Gastrocnemius medialis (tissue), 4 donors: ENCODE measurements around the gene SASS6.

Experiments
- CTCF ChIP-seq, 5 experiments: fragments of 450-650 bp in 3 of 5; fragments of 200-600 bp in 2 of 5; sonication (generic) in 2 of 5; IDR thresholded peaks in 4 of 5; conservative IDR thresholded peaks in 1 of 5; 1 replicate in 4 of 5; 2 replicates in 1 of 5; pipeline ENCODE4 v1.5.1; 2016 to 2019; ENCODE audit warnings: antibody characterized with exemption in 5 of 5, mild to moderate bottlenecking in 3 of 5, moderate library complexity in 3 of 5
- POLR2A ChIP-seq, 2 donors: fragments of 450-650 bp; IDR thresholded peaks; one replicate each; pipeline ENCODE4 v1.6.1; 2017; ENCODE audit warnings: antibody characterized with exemption in 2 of 2, mild to moderate bottlenecking in 2 of 2, moderate library complexity in 2 of 2

- TF ChIP-seq CTCF (IDR thresholded peaks at IDR 0.05 in 4 of 5, conservative IDR thresholded peaks at IDR 0.05 in 1 of 5), result no peak
- no peak for TF ChIP-seq POLR2A (IDR thresholded peaks at IDR 0.05)
These were observed 35.3 kb upstream of the SASS6 start for GRCh38 chr1:100168051-100168450.
